GM20000 (cell line): ENCODE data around the gene GHR.

Experiments
- DNase-seq: peaks from one replicate; pipeline ENCODE4 v3.0.0; 2012; ENCODE audit warnings: low spot score
- CTCF ChIP-seq: IDR thresholded peaks from 2 replicates; pipeline ENCODE4 v1.5.1; 2012; ENCODE audit warnings: mild to moderate bottlenecking, control low read depth; ENCODE audit errors: extremely low read depth, missing control alignments

The GHR gene

GRCh38 chr5:42522783-42523182 is 99.5 kb downstream of the GHR start:
- no peak for DNase-seq
- no peak for TF ChIP-seq CTCF

GRCh38 chr5:42526179-42526578 is 102.9 kb downstream of the GHR start:
- no peak for TF ChIP-seq CTCF
- DNase-seq, result no peak

- DNase-seq, result no peak
- no peak for TF ChIP-seq CTCF
Observed at GRCh38 chr5:42531611-42532010, 108.4 kb downstream of the GHR start.

GRCh38 chr5:42542106-42542505 is 118.9 kb downstream of the GHR start:
- DNase-seq, result no peak
- TF ChIP-seq CTCF, result no peak

- no peak for TF ChIP-seq CTCF
- DNase-seq, result no peak
Observed at GRCh38 chr5:42543774-42544173, 120.5 kb downstream of the GHR start.

- no peak for DNase-seq
- no peak for TF ChIP-seq CTCF
Observed at GRCh38 chr5:42545038-42545437, 121.8 kb downstream of the GHR start.

GRCh38 chr5:42547141-42547540 is 123.9 kb downstream of the GHR start:
- no peak for DNase-seq
- TF ChIP-seq CTCF, result no peak
